Neuron (in vitro differentiated cells): ENCODE results near the gene TMEM150B.

Source experiments
- H2AFZ ChIP-seq: one replicate; pipeline ENCODE4 v1.6.1; 2013; ENCODE audit warnings: low read depth, mild to moderate bottlenecking, inconsistent platforms, low read length, moderate library complexity
- H3K27me3 ChIP-seq: one replicate; pipeline ENCODE4 v1.6.1; 2013; ENCODE audit warnings: low read length; ENCODE audit not compliant: insufficient read depth
- H3K36me3 ChIP-seq: one replicate; pipeline ENCODE4 v1.6.1; 2013; ENCODE audit warnings: low read length; ENCODE audit not compliant: insufficient read depth
- H3K4me1 ChIP-seq: one replicate; pipeline ENCODE4 v1.6.1; 2013; ENCODE audit warnings: low read length; ENCODE audit not compliant: insufficient read depth
- H3K4me3 ChIP-seq: 2 replicates; pipeline ENCODE4 v1.5.1; 2013; ENCODE audit warnings: mild to moderate bottlenecking, low read length, moderate library complexity
- H3K9me3 ChIP-seq: one replicate; pipeline ENCODE4 v1.6.1; 2013; ENCODE audit warnings: low read length

TMEM150B gene

GRCh38 chr19:55315956-55316525 is 9.1 kb downstream of the TMEM150B start:
- H3K9me3 ChIP-seq = no peaks in the 10 kb centered on the region
- no peaks in the 10 kb centered on the region for H3K4me1 ChIP-seq
- no peaks in the 10 kb centered on the region for H3K27me3 ChIP-seq
- no peak overlapping the region for H2AFZ ChIP-seq
- no peak overlapping the region for H3K4me3 ChIP-seq
- H3K36me3 ChIP-seq = peaks cover 2% of the 10 kb centered on the region

- peaks cover 3% of the 10 kb centered on the region for H3K36me3 ChIP-seq
- H3K9me3 ChIP-seq = peaks cover 1% of the 10 kb centered on the region
- peaks cover 8% of the 10 kb centered on the region for H3K4me1 ChIP-seq
- H3K4me3 ChIP-seq = no peak overlapping the region
- no peaks in the 10 kb centered on the region for H3K27me3 ChIP-seq
- H2AFZ ChIP-seq = no peak overlapping the region
These were observed 10.7 kb downstream of the TMEM150B start for GRCh38 chr19:55314396-55314795.

GRCh38 chr19:55312621-55313512 is 12.3 kb downstream of the TMEM150B start:
- H3K27me3 ChIP-seq = no peaks in the 10 kb centered on the region
- H2AFZ ChIP-seq = no peak overlapping the region
- H3K4me1 ChIP-seq = peaks cover 8% of the 10 kb centered on the region
- no peak overlapping the region for H3K4me3 ChIP-seq
- peaks cover 6% of the 10 kb centered on the region for H3K9me3 ChIP-seq
- H3K36me3 ChIP-seq = peaks cover 15% of the 10 kb centered on the region

- H3K4me3 ChIP-seq = no peak overlapping the region
- no peak overlapping the region for H2AFZ ChIP-seq
- H3K4me1 ChIP-seq = peaks cover 8% of the 10 kb centered on the region
- H3K27me3 ChIP-seq = no peaks in the 10 kb centered on the region
- H3K36me3 ChIP-seq = peaks cover 24% of the 10 kb centered on the region
- H3K9me3 ChIP-seq = peaks cover 6% of the 10 kb centered on the region
These were observed 13.3 kb downstream of the TMEM150B start for GRCh38 chr19:55311797-55312196.

- Histone ChIP-seq H3K4me1 (peaks cover 8% of the 10 kb centered on the region), H2AFZ (no peak overlapping the region), H3K4me3 (no peak overlapping the region), H3K27me3 (no peaks in the 10 kb centered on the region), H3K9me3 (peaks cover 8% of the 10 kb centered on the region), H3K36me3 (peaks cover 28% of the 10 kb centered on the region)
These were observed 13.7 kb downstream of the TMEM150B start for GRCh38 chr19:55311397-55311796.

GRCh38 chr19:55310498-55310897 is 14.6 kb downstream of the TMEM150B start:
- H3K27me3 ChIP-seq = no peaks in the 10 kb centered on the region
- peaks cover 8% of the 10 kb centered on the region for H3K4me1 ChIP-seq
- H2AFZ ChIP-seq = no peak overlapping the region
- no peak overlapping the region for H3K4me3 ChIP-seq
- peaks cover 8% of the 10 kb centered on the region for H3K9me3 ChIP-seq
- peaks cover 37% of the 10 kb centered on the region for H3K36me3 ChIP-seq

DNA sequence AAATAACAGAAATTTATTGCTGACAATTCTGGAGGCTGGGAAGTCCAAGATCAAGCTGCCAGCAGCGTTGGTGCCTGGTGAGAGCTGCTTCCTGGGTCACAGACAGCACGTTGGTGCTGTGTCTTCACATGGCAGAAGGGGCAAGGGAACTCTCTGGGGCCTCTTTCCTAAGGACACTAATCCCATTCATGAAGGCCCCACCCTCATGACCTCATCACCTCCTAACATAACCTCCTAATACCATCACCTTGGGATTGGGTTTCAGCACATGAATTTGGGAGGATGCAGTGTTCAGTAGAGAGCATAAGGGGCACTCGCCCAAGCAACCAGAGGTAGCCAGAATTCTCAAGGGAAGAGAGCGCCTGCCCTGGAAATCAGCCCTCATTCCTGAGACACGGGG is 15.7 kb downstream of the TMEM150B start:
- Histone ChIP-seq H3K4me3 (no peak overlapping the region), H3K9me3 (peaks cover 8% of the 10 kb centered on the region), H3K36me3 (peaks cover 45% of the 10 kb centered on the region), H3K27me3 (no peaks in the 10 kb centered on the region), H2AFZ (no peak overlapping the region), H3K4me1 (peaks cover 8% of the 10 kb centered on the region)

DNA sequence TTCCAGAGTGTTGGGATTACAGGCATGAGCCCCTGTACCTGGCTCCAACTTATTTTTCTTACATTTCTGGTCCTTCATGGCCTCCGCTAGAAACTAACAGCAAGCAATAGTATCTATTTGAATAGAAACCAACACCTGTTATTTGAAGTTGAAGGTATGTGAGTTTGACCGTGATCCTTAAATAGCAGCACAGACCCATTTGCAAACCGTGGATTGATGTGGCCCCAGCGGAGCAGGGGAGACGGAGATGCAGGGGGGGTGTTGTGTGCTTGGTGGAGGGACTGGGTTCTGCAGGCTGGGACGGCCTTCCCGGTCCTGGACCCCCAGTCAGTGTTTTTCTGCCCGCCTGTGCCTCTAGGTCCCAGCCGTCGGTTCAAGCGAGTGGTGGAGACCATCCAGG is 16.9 kb downstream of the TMEM150B start:
- peaks cover 56% of the 10 kb centered on the region for H3K36me3 ChIP-seq
- H2AFZ ChIP-seq = no peak overlapping the region
- H3K4me1 ChIP-seq = peaks cover 8% of the 10 kb centered on the region
- H3K4me3 ChIP-seq = no peak overlapping the region
- H3K9me3 ChIP-seq = peaks cover 8% of the 10 kb centered on the region
- H3K27me3 ChIP-seq = no peaks in the 10 kb centered on the region

DNA sequence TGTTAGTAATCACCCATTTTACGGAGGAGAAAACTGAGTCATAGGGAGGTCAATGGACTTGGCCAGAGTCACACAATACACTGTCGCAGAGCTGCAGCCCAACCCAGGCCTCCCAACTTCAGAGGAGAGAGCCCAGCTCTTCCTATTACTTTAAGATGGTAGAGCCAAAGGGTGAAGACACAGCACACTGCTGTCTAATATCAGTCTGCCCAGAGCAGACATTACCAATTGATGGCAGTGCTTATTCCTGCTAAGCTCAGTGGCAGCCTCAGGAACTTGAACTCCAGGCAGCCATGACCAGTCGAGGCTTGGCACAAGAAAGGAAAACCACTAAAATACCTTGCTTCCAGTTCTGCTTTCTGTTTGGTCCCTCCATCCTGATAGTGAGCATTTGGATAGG is 18.4 kb downstream of the TMEM150B start:
- peaks cover 62% of the 10 kb centered on the region for H3K36me3 ChIP-seq
- H3K4me3 ChIP-seq = no peak overlapping the region

DNA sequence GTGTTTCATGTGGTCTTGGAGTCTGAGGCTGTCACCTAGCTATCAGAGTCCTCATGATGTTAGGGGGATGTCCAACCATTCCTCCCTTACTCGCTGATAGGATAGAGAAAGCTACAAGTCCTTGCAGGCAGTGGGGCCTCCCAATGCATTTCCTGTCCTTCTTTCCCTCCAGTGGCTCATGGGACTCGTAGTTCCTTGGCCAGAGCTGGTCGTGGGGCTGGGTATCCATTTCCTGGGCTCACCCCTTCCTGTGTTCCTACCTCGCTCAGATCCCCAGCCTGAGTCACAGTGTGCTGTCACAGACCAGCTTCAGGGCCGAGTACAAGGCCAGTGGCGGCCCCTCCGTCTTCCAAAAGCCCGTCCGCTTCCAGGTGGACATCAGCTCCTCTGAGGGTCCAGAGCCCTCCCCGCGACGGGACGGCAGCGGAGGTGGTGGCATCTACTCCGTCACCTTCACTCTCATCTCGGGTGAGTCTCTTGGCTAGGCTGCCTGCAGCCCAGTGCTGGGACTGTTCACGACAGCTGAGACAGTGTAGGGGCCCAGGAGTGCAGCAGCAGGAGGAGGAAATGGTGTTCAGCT is 19.1 kb downstream of the TMEM150B start:
- peaks cover 18% of the 10 kb centered on the region for H3K4me1 ChIP-seq
- H2AFZ ChIP-seq = no peak overlapping the region
- H3K36me3 ChIP-seq = peaks cover 67% of the 10 kb centered on the region
- H3K9me3 ChIP-seq = peaks cover 8% of the 10 kb centered on the region
- H3K27me3 ChIP-seq = no peaks in the 10 kb centered on the region
- H3K4me3 ChIP-seq = no peak overlapping the region

More for the DNA sequence above, 18.4 kb downstream of the TMEM150B start:
- no peaks in the 10 kb centered on the region for H3K27me3 ChIP-seq
- H3K9me3 ChIP-seq = peaks cover 8% of the 10 kb centered on the region
- H3K4me1 ChIP-seq = peaks cover 11% of the 10 kb centered on the region
- H2AFZ ChIP-seq = no peak overlapping the region

GRCh38 chr19:55305491-55305890 is 19.6 kb downstream of the TMEM150B start:
- H3K9me3 ChIP-seq = peaks cover 8% of the 10 kb centered on the region
- no peak overlapping the region for H3K4me3 ChIP-seq
- peaks cover 21% of the 10 kb centered on the region for H3K4me1 ChIP-seq
- peaks cover 67% of the 10 kb centered on the region for H3K36me3 ChIP-seq
- H3K27me3 ChIP-seq = no peaks in the 10 kb centered on the region
- H2AFZ ChIP-seq = no peak overlapping the region

- H3K36me3 ChIP-seq = peaks cover 69% of the 10 kb centered on the region
- no peak overlapping the region for H2AFZ ChIP-seq
- H3K27me3 ChIP-seq = no peaks in the 10 kb centered on the region
- H3K4me3 ChIP-seq = no peak overlapping the region
- H3K4me1 ChIP-seq = peaks cover 16% of the 10 kb centered on the region
- H3K9me3 ChIP-seq = peaks cover 8% of the 10 kb centered on the region
These were observed 20.2 kb downstream of the TMEM150B start for GRCh38 chr19:55304980-55305379.

GRCh38 chr19:55304279-55304978 is 20.7 kb downstream of the TMEM150B start:
- peaks cover 74% of the 10 kb centered on the region for H3K36me3 ChIP-seq
- no peak overlapping the region for H3K4me3 ChIP-seq
- peaks cover 15% of the 10 kb centered on the region for H3K4me1 ChIP-seq
- H3K9me3 ChIP-seq = peaks cover 7% of the 10 kb centered on the region
- H2AFZ ChIP-seq = no peak overlapping the region
- H3K27me3 ChIP-seq = no peaks in the 10 kb centered on the region
